ENCODE measurements around the gene CYB561. TPM values are rescaled to one million over a fixed set of nuclear protein-coding genes. Genes with fewer than 3 reads are reported as not detected.

Gene CYB561
- polyA plus RNA-seq, 3 donors from 2014 or later = 13.7 to 22.4 (median 21.0) TPM

DNA sequence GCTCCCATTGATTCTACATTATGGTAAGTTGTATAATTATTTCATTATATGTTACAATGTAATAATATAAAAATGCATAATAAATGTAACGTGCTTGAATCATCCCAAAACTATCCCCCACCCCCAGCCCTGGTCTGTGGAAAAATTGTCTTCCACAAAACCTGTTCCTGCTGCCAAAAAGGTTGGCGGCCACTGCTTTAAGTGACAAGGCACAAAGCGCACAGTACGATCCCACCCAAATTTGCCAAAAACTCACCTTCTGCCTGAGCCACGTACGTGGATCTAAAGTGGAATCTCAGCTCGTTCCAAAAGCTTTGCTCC, 14.5 kb downstream of the CYB561 start:
- no peak overlapping the region for H3K4me3 Mint-ChIP-seq
- H3K27ac Mint-ChIP-seq = no peak overlapping the region
- peaks cover 0 to 9% (median 8%) of the 10 kb centered on the region in 3 donors for H3K36me3 Mint-ChIP-seq
- no peaks in the 10 kb centered on the region for H3K9me3 Mint-ChIP-seq
- H3K4me1 Mint-ChIP-seq = peaks cover 24 to 44% of the 10 kb centered on the region in 2 donors
- peaks cover 0 to 3% (median 2%) of the 10 kb centered on the region in 3 donors for H3K27me3 Mint-ChIP-seq (ENCODE audit: low read depth in 3 of 3)
- no peak for DNase-seq

DNA sequence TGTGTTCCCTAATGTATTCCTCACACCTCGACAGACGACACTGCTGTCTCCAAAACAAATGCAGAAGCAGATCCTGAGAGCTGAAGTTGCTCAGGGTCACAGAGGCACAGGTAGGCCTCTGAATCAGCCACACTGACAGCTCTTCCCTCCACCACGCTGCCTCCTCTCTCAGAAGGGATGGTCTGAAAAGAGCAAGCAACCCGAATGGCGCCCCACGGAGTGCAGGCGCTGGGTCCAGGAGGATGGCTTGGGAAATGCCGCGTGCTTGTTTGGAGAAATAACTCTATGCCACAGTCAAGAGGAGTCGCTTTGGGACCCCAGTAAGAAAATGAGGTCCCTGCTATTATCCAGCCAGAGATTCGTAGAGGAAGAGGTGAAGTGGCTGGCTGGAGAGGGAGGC, 15.9 kb downstream of the CYB561 start:
- H3K36me3 Mint-ChIP-seq = peaks cover 0 to 11% (median 8%) of the 10 kb centered on the region in 3 donors
- H3K27ac Mint-ChIP-seq = no peak overlapping the region
- H3K4me1 Mint-ChIP-seq = peaks cover 22 to 45% of the 10 kb centered on the region in 2 donors
- no peak overlapping the region for H3K4me3 Mint-ChIP-seq
- H3K9me3 Mint-ChIP-seq = no peaks in the 10 kb centered on the region
- H3K27me3 Mint-ChIP-seq (ENCODE audit: low read depth in 3 of 3) = peaks cover 0 to 5% (median 2%) of the 10 kb centered on the region in 3 donors
- no peak for DNase-seq

DNA sequence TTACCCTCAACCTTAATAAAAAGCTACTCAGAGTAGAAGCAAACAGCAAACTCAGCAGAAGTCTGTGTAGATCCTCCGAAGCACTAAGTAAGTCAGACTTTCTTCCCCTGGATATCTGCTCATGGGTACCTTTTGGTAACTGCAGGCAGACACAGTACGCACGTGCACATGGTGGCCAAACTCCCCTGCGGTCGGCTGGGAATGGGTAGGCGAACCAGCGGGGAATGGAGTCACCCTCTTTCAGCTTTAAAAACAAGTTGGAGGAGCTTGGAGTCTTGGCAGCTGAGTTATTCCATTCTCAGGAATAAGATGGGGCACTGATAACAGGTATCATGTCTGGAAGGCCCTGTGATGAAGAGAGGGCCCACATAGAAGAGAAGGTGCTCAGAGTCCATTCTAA, 16.3 kb downstream of the CYB561 start:
- Mint-ChIP-seq H3K9me3 (no peaks in the 10 kb centered on the region), H3K4me1 (peaks cover 19 to 41% of the 10 kb centered on the region in 2 donors), H3K36me3 (peaks cover 0 to 8% (median 5%) of the 10 kb centered on the region in 3 donors), H3K4me3 (no peak overlapping the region), H3K27ac (no peak overlapping the region), H3K27me3 (ENCODE audit: low read depth in 3 of 3) (peaks cover 0 to 5% (median 2%) of the 10 kb centered on the region in 3 donors)
- DNase-seq = no peak

DNA sequence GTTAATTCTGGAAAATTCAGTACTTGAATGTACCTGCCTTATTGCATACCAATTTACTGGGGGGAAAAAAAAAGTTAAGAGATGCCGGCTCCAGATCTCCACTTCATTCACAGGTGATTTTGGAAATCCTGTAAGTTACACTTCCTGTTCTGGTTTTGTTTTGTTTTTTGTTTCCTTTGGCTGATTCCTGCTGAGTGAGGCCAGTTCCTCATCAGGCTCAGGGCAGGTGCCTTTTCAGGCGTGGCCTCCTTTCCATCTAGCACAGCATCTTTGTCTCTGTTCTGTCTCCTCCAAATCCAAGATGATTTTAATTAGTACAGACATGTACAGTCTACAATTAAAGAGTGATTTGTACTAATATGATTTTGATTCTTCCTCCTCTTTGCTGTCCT, 19.2 kb downstream of the CYB561 start:
- Mint-ChIP-seq H3K27me3 (ENCODE audit: low read depth in 3 of 3) (peaks cover 0 to 5% (median 2%) of the 10 kb centered on the region in 3 donors), H3K36me3 (peaks cover 0 to 4% (median 2%) of the 10 kb centered on the region in 3 donors), H3K4me1 (peaks cover 5 to 22% of the 10 kb centered on the region in 2 donors), H3K4me3 (no peak overlapping the region), H3K27ac (no peak overlapping the region), H3K9me3 (no peaks in the 10 kb centered on the region)
- no peak for DNase-seq

DNA sequence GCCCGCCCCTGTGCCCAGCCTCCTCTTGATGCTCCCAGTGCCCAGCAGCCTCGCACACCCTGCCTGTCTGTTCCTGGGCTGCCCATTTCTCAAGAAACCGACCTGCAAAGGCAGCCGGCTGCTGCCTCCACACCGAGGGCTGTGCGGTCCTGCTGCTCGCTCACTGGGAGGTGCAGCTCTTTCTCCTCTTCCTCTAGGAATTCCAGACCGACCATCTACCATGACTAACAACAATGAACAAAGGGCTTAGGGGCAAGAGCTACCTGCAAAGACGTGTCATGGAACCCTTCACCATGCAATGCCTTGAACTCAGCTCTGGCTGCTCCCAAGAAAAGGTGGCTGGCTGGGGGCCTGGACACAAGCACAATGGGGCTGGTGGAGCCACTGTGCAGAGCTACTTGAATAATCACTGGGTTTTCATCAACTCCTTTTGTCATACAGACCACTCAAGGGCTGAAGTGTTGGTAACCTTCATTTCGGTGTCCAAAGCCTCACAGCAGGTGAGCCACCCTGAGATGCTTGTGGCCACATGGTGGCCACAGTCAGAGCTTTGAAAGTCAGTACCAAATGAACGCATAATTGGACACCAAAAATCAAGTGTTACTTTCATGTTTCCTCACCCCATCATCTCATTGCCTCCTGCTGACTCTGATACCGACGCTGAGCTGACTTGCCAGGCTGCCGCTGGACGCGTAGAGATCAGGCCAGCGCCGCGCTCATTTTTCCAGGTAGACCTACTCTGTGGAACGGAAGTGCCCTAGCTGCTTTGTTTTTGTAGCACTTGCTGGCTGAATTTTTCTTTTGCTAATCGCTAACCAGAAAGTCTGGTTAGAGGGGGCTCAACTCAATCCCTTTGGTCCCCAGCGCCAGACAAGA, 19.8 kb downstream of the CYB561 start:
- H3K4me3 Mint-ChIP-seq = no peak overlapping the region
- H3K4me1 Mint-ChIP-seq = peaks cover 5 to 22% of the 10 kb centered on the region in 2 donors
- H3K9me3 Mint-ChIP-seq = no peaks in the 10 kb centered on the region
- H3K36me3 Mint-ChIP-seq = peaks cover 1 to 4% (median 2%) of the 10 kb centered on the region in 3 donors
- no peak for DNase-seq
- peaks cover 0 to 5% (median 2%) of the 10 kb centered on the region in 3 donors for H3K27me3 Mint-ChIP-seq (ENCODE audit: low read depth in 3 of 3)
- H3K27ac Mint-ChIP-seq = no peak overlapping the region

DNA sequence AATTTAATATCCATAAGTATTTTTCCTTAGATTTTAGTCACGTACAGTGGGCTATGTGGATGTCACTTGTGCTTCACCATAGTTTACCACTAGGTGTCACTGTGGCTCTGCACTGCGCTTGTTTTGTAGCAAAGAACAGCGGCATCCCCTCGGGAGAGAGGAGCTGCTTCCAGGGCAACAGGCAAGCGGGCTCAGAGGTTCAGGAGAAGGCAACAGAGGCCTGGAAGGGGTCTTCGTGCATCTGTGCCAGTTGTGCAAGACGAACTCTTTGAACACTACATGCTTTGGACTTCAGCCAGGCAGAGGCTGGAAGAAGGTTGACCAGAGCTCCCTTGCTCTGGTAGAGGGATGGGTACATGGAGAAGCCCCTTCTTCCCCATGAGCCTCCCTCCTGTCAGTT, 20.6 kb downstream of the CYB561 start:
- peaks cover 0 to 5% (median 2%) of the 10 kb centered on the region in 3 donors for H3K27me3 Mint-ChIP-seq (ENCODE audit: low read depth in 3 of 3)

DNA sequence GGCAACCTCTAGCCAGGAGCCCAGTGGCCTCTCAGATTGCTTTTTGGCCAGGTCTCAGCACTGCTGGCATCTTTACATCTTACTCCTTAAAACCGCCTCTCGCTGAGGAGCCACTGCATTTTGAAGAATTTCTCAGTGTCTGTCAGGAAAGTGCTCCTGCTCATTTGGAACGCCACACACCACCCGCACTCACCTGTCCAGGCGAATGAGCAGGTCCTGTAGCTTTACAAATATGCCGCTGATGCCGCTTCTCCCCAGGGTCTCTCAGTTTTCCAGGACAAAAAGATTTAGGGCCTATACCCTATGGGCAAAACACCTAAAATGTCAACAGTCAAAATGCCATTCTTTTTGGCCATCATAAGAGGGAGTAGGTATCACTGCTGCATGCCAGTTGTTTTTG, 22.1 kb downstream of the CYB561 start:
- Mint-ChIP-seq H3K9me3 (no peaks in the 10 kb centered on the region), H3K36me3 (peaks cover 5 to 14% (median 6%) of the 10 kb centered on the region in 3 donors), H3K27me3 (ENCODE audit: low read depth in 3 of 3) (peaks cover 0 to 5% (median 0%) of the 10 kb centered on the region in 3 donors), H3K27ac (no peak overlapping the region), H3K4me1 (peaks cover 19 to 39% of the 10 kb centered on the region in 2 donors), H3K4me3 (no peak overlapping the region)
- DNase-seq = no peak

More for the DNA sequence above, 20.6 kb downstream of the CYB561 start:
- H3K27ac Mint-ChIP-seq = peak overlapping the region in 2 of 6 donors; percentile 19 to 65
- no peaks in the 10 kb centered on the region for H3K9me3 Mint-ChIP-seq
- peak; percentile 61 to 70 (median 67) for DNase-seq
- H3K4me3 Mint-ChIP-seq = peak overlapping the region in 1 of 5 donors; percentile 20
- peaks cover 4 to 9% (median 5%) of the 10 kb centered on the region in 3 donors for H3K36me3 Mint-ChIP-seq
- H3K4me1 Mint-ChIP-seq = peaks cover 8 to 24% of the 10 kb centered on the region in 2 donors

DNA sequence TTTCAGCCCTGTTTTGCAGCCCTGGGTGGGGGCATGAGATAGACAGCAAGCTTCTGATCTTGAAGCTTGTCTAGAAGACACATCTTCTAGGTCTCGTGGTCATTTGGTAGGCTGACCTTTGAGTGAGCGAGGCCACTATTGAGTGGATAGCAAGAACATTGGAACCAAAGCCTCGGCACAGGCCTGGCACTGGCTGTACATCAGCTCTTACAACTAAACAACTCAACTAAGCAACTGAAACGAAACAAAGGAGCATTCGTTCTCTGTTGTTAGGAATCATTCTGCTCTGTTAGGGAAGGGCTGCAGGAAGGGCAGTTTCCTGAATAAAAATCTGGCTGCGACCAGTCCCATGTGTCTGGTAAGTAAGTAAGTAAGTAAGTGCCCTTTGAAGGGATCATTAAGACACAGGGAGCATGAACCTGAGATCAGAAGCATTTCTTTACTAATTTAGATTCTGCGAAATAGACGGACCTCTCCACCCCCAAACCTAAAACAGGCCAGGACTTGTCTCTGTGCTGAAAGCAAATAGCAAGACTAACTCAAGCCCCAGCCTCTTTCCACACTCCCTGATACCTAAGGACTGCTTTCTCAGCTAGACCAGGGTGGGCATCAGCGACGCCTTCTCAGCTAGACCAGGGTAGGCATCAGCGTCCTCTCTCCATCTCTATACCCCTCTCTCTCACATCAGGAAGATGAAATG, 22.7 kb downstream of the CYB561 start:
- Mint-ChIP-seq H3K4me3 (no peak overlapping the region), H3K4me1 (peaks cover 19 to 38% of the 10 kb centered on the region in 2 donors), H3K9me3 (no peaks in the 10 kb centered on the region), H3K36me3 (peaks cover 5 to 19% (median 7%) of the 10 kb centered on the region in 3 donors), H3K27ac (no peak overlapping the region), H3K27me3 (ENCODE audit: low read depth in 3 of 3) (peaks cover 0 to 7% (median 0%) of the 10 kb centered on the region in 3 donors)
- DNase-seq = no peak

DNA sequence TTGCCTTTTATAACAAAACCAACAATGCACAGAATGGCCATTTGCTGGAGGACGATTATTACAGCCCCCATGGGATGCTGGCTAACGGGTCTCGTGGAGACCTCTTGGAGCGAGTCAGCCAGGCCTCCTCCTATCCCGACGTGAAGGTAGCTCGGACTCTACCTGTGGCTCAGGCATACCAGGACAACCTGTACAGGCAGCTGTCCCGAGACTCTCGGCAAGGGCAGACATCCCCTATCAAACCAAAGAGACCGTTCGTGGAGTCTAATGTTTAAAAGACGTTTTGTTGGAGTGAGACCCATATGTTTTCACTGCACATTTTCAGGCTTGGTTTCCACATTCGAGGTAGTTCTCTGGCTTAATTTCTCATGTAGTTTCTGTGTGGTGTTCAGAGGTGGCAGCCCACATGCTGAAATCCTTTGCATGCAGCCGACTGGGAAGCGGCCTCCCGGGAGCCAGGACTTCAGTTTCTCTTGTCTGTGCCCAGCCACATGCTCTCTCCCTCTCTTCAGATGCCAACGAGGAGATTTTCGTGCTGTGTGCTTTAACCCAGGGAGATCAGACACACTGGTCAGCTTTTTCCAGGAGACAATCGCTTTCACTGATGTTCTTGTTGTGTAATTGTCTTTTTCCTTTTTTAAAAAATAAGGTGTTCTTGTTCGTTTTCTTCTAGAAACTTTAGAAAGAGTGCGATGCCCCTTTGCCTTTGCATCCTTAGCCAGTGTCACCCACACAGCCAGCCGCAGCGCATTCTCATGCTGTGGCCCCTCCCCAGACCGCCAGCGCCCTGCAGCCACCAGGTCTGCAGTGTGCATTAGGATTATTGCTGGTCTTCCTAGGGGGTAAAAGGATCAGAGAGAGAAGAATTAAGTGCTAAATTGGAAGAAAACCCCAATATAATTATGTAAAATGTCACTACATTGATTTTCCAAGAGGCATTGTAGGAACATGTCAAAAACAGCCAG, 24.1 kb downstream of the CYB561 start:
- Mint-ChIP-seq H3K27me3 (ENCODE audit: low read depth in 3 of 3) (peaks cover 0 to 6% (median 4%) of the 10 kb centered on the region in 3 donors), H3K4me1 (peaks cover 17 to 26% of the 10 kb centered on the region in 2 donors), H3K9me3 (no peaks in the 10 kb centered on the region), H3K27ac (no peak overlapping the region), H3K4me3 (no peak overlapping the region), H3K36me3 (peaks cover 5 to 28% (median 7%) of the 10 kb centered on the region in 3 donors)
- no peak for DNase-seq

DNA sequence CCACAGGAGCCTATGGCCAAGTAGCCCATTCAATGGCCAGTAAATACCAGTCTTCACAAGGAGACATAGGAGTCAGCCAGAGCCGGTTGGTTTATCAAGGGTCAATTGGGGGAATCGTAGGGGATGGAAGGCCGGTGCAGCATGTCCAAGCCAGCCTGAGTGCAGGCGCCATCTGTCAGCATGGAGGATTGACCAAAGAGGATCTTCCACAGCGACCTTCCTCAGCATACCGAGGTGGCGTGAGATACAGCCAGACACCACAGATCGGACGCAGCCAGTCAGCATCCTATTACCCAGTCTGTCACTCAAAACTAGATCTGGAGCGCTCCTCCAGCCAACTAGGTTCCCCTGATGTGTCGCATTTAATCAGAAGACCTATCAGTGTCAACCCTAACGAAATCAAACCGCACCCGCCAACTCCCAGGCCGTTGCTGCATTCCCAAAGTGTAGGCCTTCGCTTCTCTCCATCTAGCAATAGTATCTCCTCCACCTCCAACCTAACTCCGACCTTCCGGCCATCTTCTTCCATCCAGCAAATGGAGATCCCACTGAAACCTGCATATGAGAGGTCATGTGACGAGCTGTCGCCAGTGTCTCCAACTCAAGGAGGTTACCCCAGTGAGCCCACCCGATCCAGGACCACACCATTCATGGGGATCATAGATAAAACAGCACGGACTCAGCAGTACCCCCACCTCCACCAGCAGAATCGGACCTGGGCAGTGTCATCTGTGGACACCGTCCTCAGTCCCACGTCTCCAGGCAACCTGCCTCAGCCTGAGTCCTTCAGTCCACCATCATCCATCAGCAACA, 25.0 kb downstream of the CYB561 start:
- DNase-seq = no peak
- H3K9me3 Mint-ChIP-seq = no peaks in the 10 kb centered on the region
- H3K4me1 Mint-ChIP-seq = peaks cover 17 to 23% of the 10 kb centered on the region in 2 donors
- H3K27ac Mint-ChIP-seq = peak overlapping the region in 2 of 6 donors; percentile 60 to 67
- peaks cover 0 to 5% (median 4%) of the 10 kb centered on the region in 3 donors for H3K27me3 Mint-ChIP-seq (ENCODE audit: low read depth in 3 of 3)
- no peak overlapping the region for H3K4me3 Mint-ChIP-seq
- peaks cover 7 to 30% (median 8%) of the 10 kb centered on the region in 3 donors for H3K36me3 Mint-ChIP-seq

DNA sequence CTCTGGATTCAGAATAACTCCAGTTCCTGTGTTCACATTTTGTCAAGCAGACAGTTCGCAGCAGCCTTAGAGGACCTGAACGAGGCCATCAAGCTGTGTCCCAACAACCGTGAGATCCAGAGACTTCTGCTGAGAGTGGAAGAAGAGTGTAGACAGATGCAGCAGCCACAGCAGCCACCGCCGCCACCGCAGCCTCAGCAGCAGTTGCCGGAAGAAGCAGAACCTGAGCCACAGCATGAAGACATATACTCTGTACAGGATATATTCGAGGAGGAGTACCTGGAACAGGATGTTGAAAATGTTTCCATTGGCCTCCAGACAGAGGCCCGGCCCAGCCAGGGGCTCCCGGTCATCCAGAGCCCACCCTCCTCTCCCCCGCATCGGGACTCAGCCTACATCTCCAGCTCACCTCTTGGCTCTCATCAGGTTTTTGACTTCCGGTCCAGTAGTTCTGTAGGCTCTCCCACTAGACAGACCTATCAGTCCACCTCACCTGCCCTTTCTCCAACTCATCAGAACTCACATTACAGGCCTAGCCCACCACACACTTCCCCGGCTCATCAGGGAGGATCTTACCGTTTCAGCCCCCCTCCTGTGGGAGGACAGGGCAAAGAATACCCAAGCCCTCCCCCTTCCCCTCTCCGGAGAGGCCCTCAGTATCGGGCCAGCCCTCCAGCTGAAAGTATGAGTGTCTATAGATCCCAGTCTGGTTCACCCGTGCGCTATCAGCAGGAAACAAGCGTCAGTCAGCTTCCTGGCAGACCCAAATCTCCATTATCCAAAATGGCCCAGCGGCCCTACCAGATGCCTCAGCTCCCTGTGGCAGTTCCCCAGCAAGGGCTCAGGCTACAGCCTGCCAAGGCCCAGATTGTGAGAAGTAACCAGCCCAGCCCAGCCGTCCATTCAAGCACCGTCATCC, 25.9 kb downstream of the CYB561 start:
- H3K4me3 Mint-ChIP-seq = peak overlapping the region; percentile 7 to 55 (median 23)
- no peaks in the 10 kb centered on the region for H3K9me3 Mint-ChIP-seq
- H3K27ac Mint-ChIP-seq = peak overlapping the region; percentile 13 to 76 (median 45)
- peak in 2 of 3 donors; percentile 26 to 31 for DNase-seq
- H3K4me1 Mint-ChIP-seq = peaks cover 14 to 18% of the 10 kb centered on the region in 2 donors
- H3K27me3 Mint-ChIP-seq (ENCODE audit: low read depth in 3 of 3) = peaks cover 0 to 4% (median 2%) of the 10 kb centered on the region in 3 donors
- peaks cover 7 to 33% (median 13%) of the 10 kb centered on the region in 3 donors for H3K36me3 Mint-ChIP-seq
